Neural crest cell (in vitro differentiated cells): ENCODE data around the gene UPB1. TPM values are rescaled to one million over a fixed set of nuclear protein-coding genes. Genes with fewer than 3 reads are reported as not detected.

Source experiments
- DNase-seq: peaks from one replicate; pipeline ENCODE4 v3.0.0; 2021; ENCODE audit warnings: low read depth, mixed read lengths, low spot score
- H3K27ac Mint-ChIP-seq: one replicate; pipeline ENCODE4 v1.8.0; 2021; ENCODE audit warnings: mild to moderate bottlenecking, mixed read lengths; ENCODE audit not compliant: unreplicated experiment
- H3K27me3 Mint-ChIP-seq: 2 replicates; pipeline ENCODE4 v1.8.0; 2021; ENCODE audit warnings: low read depth, mild to moderate bottlenecking, mixed read lengths
- H3K36me3 Mint-ChIP-seq: 2 replicates; pipeline ENCODE4 v1.8.0; 2021; ENCODE audit warnings: low read depth, mild to moderate bottlenecking, mixed read lengths
- H3K4me1 Mint-ChIP-seq: 2 replicates; pipeline ENCODE4 v1.8.0; 2021; ENCODE audit warnings: mixed read lengths
- H3K4me3 Mint-ChIP-seq: one replicate; pipeline ENCODE4 v1.8.0; 2021; ENCODE audit warnings: mild to moderate bottlenecking, mixed read lengths
- H3K9me3 Mint-ChIP-seq: 2 replicates; pipeline ENCODE4 v1.8.0; 2021; ENCODE audit warnings: mixed read lengths
- total RNA-seq: library from RNA; stranded (reverse); gene quantifications from 2 replicates; pipeline ENCODE4 v1.2.1, GENCODE V29; 2021
- TF ChIP-seq, protein P1 (sequence below): fragments of 200-600 bp; sonication (generic); conservative IDR thresholded peaks from 2 replicates; pipeline ENCODE4 v1.5.0; 2021; ENCODE audit warnings: antibody characterized with exemption, mild to moderate bottlenecking

UPB1 gene
- total RNA-seq, 1 donor from 2014 or later, result not detected

DNA sequence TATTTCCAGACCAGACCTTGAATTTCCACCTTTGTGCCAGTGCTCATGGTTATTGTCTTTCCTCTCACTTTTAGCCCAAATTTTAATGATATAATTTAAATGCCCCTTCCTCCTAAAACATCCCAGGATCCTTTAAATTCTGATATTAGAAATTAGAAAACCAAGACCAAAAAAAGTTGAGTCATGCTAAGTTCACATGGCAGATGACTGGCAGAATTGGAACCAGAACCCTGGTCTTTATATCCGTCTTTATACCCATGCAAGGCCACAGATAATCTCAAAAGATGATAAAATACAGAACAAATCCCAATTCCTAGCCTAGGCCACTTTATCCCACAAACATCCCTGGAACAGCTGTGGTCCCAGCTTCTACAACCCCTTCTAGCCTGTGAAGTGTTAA lies 41.3 kb upstream of the UPB1 start:
- DNase-seq, result no peak
- H3K27ac Mint-ChIP-seq, result no peak overlapping the region
- no peaks in the 10 kb centered on the region for H3K9me3 Mint-ChIP-seq
- TF ChIP-seq, protein P1, sequence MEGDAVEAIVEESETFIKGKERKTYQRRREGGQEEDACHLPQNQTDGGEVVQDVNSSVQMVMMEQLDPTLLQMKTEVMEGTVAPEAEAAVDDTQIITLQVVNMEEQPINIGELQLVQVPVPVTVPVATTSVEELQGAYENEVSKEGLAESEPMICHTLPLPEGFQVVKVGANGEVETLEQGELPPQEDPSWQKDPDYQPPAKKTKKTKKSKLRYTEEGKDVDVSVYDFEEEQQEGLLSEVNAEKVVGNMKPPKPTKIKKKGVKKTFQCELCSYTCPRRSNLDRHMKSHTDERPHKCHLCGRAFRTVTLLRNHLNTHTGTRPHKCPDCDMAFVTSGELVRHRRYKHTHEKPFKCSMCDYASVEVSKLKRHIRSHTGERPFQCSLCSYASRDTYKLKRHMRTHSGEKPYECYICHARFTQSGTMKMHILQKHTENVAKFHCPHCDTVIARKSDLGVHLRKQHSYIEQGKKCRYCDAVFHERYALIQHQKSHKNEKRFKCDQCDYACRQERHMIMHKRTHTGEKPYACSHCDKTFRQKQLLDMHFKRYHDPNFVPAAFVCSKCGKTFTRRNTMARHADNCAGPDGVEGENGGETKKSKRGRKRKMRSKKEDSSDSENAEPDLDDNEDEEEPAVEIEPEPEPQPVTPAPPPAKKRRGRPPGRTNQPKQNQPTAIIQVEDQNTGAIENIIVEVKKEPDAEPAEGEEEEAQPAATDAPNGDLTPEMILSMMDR, result no peak
- no peaks in the 10 kb centered on the region for H3K27me3 Mint-ChIP-seq
- no peak overlapping the region for H3K4me3 Mint-ChIP-seq
- H3K4me1 Mint-ChIP-seq, result peaks cover 13% of the 10 kb centered on the region
- H3K36me3 Mint-ChIP-seq, result no peaks in the 10 kb centered on the region

DNA sequence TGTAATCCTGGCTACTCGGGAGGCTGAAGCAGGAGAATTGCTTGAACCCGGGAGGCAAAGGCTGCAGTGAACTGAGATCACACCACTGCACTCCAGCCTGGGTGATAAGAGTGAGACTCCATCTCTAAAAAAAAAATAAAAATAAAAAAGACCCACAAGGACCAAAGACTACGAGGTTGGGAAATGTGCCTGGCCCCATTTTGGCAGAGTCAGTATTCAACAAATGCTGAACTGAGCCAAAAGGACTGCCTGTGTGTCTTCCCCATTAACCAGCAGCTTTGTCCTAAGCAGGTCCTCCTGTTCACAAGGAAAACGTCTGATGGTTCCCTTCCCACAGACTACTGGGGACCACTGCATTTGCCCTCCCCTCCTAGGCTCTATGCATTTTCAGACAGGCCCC lies 40.1 kb upstream of the UPB1 start:
- Mint-ChIP-seq H3K9me3 (no peaks in the 10 kb centered on the region), H3K27me3 (no peaks in the 10 kb centered on the region), H3K4me3 (no peak overlapping the region), H3K27ac (no peak overlapping the region), H3K4me1 (peaks cover 13% of the 10 kb centered on the region), H3K36me3 (no peaks in the 10 kb centered on the region)
- no peak for DNase-seq
- TF ChIP-seq, protein P1, result no peak

- Mint-ChIP-seq H3K27ac (no peak overlapping the region), H3K36me3 (no peaks in the 10 kb centered on the region), H3K9me3 (no peaks in the 10 kb centered on the region), H3K4me3 (no peak overlapping the region), H3K27me3 (no peaks in the 10 kb centered on the region), H3K4me1 (peaks cover 8% of the 10 kb centered on the region)
- no peak for DNase-seq
- TF ChIP-seq, protein P1, result no peak
Measured at GRCh38 chr22:24455751-24456426, 39.2 kb upstream of the UPB1 start.

GRCh38 chr22:24457894-24458420 lies 37.2 kb upstream of the UPB1 start:
- H3K27ac Mint-ChIP-seq, result no peak overlapping the region
- H3K4me1 Mint-ChIP-seq, result peaks cover 9% of the 10 kb centered on the region
- DNase-seq, result no peak
- no peaks in the 10 kb centered on the region for H3K9me3 Mint-ChIP-seq
- TF ChIP-seq, protein P1, result no peak
- H3K27me3 Mint-ChIP-seq, result no peaks in the 10 kb centered on the region
- no peak overlapping the region for H3K4me3 Mint-ChIP-seq
- no peaks in the 10 kb centered on the region for H3K36me3 Mint-ChIP-seq

DNA sequence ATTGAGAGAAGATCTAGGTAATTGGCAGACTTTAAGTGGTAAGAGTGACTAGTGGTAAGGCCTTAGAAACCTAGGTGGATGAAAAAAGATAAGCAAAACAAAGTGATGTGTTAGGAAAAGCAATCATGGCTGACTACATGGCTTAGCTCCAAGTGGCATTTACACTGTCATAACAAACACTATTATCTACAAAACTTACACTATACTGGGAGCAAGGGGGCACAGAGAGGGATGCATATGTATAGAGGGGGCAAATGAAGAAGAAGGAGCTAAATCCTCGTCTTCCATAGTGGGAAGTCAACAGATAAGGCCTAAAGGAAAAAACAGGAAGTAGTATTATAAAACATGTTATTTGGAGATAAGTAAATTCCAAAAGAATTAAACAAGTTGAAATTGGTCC lies 35.2 kb upstream of the UPB1 start:
- no peaks in the 10 kb centered on the region for H3K36me3 Mint-ChIP-seq
- H3K9me3 Mint-ChIP-seq, result no peaks in the 10 kb centered on the region
- H3K4me1 Mint-ChIP-seq, result peaks cover 9% of the 10 kb centered on the region
- no peak overlapping the region for H3K27ac Mint-ChIP-seq
- no peak overlapping the region for H3K4me3 Mint-ChIP-seq
- no peak for DNase-seq
- TF ChIP-seq, protein P1, result no peak
- H3K27me3 Mint-ChIP-seq, result no peaks in the 10 kb centered on the region
